Activated naive CD4-positive, alpha-beta T cell treated with anti-CD3 and anti-CD28 coated beads, Interleukin-2, amount 50 U/mL, for 72 hours (primary cell): ENCODE results near the gene PRAME. TPM values are rescaled to one million over a fixed set of nuclear protein-coding genes. Genes with fewer than 3 reads are reported as not detected.
A peak's percentile ranks its signal among the peaks of the same experiment; 100 is the strongest.

ENCODE experiments used
- ATAC-seq, 2 donors: fragments of 150-1000 bp; cut with Tn5 transposase; 2 replicates each; pipeline ENCODE4 v1.10.0; 2021; ENCODE audit warnings: mild to moderate bottlenecking in 2 of 2, moderate library complexity in 2 of 2
- DNase-seq, 2 donors: peaks; one replicate each; pipeline ENCODE4 v3.0.0; 2021 to 2022; ENCODE audit warnings: low spot score in 2 of 2
- H3K27ac Mint-ChIP-seq, 2 donors: one replicate each; pipeline ENCODE4 v1.8.0; 2022; ENCODE audit warnings: mild to moderate bottlenecking in 2 of 2, mixed read lengths in 2 of 2
- H3K36me3 Mint-ChIP-seq, 2 donors: one replicate each; pipeline ENCODE4 v1.8.0; 2022; ENCODE audit warnings: mixed read lengths in 2 of 2
- H3K9me3 Mint-ChIP-seq, 2 donors: one replicate each; pipeline ENCODE4 v1.8.0; 2022; ENCODE audit warnings: mixed read lengths in 2 of 2
- total RNA-seq, 2 donors: library from RNA; stranded (reverse); gene quantifications; one replicate each; pipeline ENCODE4 v1.2.3, GENCODE V29; 2022

Gene PRAME
- total RNA-seq, 2 donors from 2014 or later = 0.23 TPM; not detected in 1

- Mint-ChIP-seq H3K36me3 (no peaks in the 10 kb centered on the region), H3K27ac (no peak overlapping the region), H3K9me3 (no peaks in the 10 kb centered on the region)
- ATAC-seq (peak in 1 of 2 donors; percentile 30), DNase-seq (no peak)
Observed at GRCh38 chr22:22558071-22558971, 744 bp downstream of the PRAME start.

DNA sequence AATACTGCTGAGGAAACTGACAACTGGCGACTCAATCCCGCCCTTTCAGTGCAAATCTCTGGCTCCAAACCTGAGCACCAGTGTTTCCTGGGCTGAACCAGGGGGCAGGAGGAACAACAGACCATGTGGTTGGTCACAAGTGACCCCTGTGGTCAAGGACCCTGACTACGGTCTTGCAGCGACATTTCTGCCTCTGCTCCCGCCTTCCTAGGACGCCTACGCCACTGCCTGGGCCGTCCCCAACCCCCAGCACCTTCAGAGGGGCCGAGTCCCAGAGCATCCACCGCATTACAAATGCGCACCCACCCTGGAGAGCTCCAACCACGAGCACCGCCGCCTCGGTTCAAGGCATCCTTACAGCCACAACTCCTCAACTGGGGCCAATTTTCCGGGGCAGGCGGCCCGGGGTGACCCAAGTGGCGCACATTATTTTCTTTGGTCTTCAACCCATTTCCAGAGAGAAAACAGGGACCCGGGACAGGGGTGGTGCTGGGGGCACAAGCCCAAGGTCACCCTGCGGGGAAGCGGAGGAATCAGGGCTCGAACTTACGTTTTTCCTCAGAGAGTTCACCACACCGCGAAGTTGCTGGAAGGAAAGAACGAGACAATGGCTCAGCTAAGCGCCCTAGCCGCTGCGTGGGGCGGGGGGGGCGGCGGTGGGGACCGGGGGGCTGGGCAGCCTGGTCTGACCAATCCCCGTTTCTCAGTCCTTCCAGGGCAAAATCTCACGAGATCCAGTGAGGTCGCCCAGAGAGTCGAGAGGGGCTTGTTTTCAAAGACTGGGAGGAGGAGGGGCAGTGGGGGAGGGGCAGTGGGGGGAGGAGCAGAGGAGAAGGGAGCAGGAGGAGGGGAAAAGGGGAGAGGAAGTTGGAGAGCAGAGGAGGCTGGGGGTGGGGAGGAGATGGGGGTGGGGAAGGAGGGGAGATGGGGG lies 1.8 kb downstream of the PRAME start:
- no peak for ATAC-seq
- Mint-ChIP-seq H3K36me3 (no peaks in the 10 kb centered on the region), H3K9me3 (no peaks in the 10 kb centered on the region)

GRCh38 chr22:22556578-22556977 lies 2.5 kb downstream of the PRAME start:
- DNase-seq (no peak), ATAC-seq (no peak)
- H3K9me3 Mint-ChIP-seq = no peaks in the 10 kb centered on the region
- no peaks in the 10 kb centered on the region for H3K36me3 Mint-ChIP-seq
- H3K27ac Mint-ChIP-seq = peak overlapping the region in 1 of 2 donors; percentile 36

More for the DNA sequence above, 1.8 kb downstream of the PRAME start:
- DNase-seq = no peak
- peak overlapping the region in 1 of 2 donors; percentile 81 for H3K27ac Mint-ChIP-seq

DNA sequence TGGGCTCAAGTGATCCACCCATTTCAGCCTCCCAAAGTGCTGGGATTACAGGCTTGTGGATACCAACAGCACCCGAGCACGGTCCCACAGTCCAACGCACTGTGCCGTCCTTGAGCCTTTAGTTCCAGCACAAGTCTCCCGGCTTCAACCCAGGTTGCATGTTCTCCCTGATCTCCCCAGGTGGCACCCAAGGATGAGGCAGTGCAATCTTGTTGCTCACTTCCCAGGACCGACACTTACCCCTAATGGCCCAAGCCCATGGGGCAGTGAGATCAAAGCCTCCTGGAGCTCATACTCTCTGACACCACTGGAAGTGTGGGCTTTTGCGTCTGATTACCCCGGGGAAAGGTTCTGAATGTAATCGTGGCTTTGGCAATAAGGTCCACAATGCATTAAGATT lies 3.5 kb downstream of the PRAME start:
- no peak for ATAC-seq
- no peaks in the 10 kb centered on the region for H3K9me3 Mint-ChIP-seq
- peak overlapping the region in 1 of 2 donors; percentile 35 for H3K27ac Mint-ChIP-seq
- no peak for DNase-seq
- H3K36me3 Mint-ChIP-seq = no peaks in the 10 kb centered on the region

GRCh38 chr22:22554587-22555284 lies 4.3 kb downstream of the PRAME start:
- H3K9me3 Mint-ChIP-seq = no peaks in the 10 kb centered on the region
- DNase-seq = no peak
- no peak for ATAC-seq
- no peak overlapping the region for H3K27ac Mint-ChIP-seq
- no peaks in the 10 kb centered on the region for H3K36me3 Mint-ChIP-seq

- ATAC-seq (no peak), DNase-seq (no peak)
- Mint-ChIP-seq H3K36me3 (no peaks in the 10 kb centered on the region), H3K27ac (peak overlapping the region in 1 of 2 donors; percentile 1), H3K9me3 (no peaks in the 10 kb centered on the region)
Observed at GRCh38 chr22:22553735-22554586, 5.1 kb downstream of the PRAME start.

DNA sequence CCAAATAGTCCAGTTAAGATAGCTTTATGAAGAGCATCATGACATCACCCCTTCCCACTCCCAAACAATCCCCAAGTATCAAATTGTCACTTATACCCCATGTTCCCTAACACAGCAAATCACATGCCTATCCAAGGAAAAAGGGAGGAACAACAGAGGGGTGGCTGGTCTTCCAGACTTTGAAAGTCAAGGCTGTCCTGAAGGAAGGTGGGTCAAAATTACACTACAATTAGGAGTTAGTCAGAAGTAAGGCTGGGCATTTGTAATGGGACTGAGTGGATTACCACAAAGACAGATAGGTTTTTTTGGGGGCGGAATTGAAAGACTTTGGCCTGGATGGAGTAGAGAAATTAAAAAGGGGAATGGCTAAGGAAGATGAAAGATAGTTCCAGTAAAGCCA lies 5.9 kb downstream of the PRAME start:
- Mint-ChIP-seq H3K9me3 (no peaks in the 10 kb centered on the region), H3K36me3 (no peaks in the 10 kb centered on the region), H3K27ac (peak overlapping the region in 1 of 2 donors; percentile 1)
- ATAC-seq = no peak
- no peak for DNase-seq

- no peak for ATAC-seq
- Mint-ChIP-seq H3K9me3 (no peaks in the 10 kb centered on the region), H3K27ac (no peak overlapping the region), H3K36me3 (no peaks in the 10 kb centered on the region)
- no peak for DNase-seq
Observed at GRCh38 chr22:22552630-22553029, 6.4 kb downstream of the PRAME start.

DNA sequence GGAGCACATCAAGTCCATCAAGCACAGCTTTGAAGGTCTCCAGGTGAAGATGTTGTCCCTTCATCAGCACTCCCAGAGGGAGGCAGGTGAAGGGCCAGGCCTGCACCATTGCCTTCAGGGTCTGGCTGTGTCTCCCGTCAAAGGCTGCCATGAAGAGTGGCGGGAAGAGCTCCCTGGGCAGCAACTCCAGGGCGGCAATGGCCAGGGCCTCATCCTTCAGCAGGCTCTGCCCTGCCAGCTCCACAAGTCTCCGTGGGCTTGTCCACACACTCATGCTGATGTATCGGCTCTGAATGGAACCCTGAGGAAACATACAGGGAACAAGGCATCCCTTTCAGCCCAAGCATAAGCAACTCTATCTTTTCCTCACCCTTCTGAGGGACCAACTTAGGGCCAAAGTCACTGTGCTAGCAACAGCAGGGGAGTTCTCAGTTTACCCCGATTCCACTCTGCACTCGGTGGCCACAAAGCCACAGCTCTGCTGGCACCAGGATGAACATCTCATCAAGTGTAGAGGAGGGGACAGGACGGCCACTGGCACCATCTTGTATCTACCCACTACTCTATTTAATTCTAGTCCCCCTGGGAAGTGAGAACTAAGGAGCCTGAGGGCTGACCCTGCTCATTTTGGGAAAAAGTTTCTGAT lies 8.2 kb downstream of the PRAME start:
- H3K9me3 Mint-ChIP-seq = no peaks in the 10 kb centered on the region
- H3K36me3 Mint-ChIP-seq = no peaks in the 10 kb centered on the region
- ATAC-seq (no peak), DNase-seq (no peak)
- no peak overlapping the region for H3K27ac Mint-ChIP-seq

GRCh38 chr22:22548910-22549309 lies 10.2 kb downstream of the PRAME start:
- H3K27ac Mint-ChIP-seq = no peak overlapping the region
- ATAC-seq = no peak
- H3K36me3 Mint-ChIP-seq = no peaks in the 10 kb centered on the region
- no peaks in the 10 kb centered on the region for H3K9me3 Mint-ChIP-seq
- DNase-seq = no peak

- Mint-ChIP-seq H3K36me3 (no peaks in the 10 kb centered on the region), H3K27ac (no peak overlapping the region), H3K9me3 (no peaks in the 10 kb centered on the region)
- DNase-seq (no peak), ATAC-seq (no peak)
Observed at GRCh38 chr22:22548317-22548716, 10.7 kb downstream of the PRAME start.

DNA sequence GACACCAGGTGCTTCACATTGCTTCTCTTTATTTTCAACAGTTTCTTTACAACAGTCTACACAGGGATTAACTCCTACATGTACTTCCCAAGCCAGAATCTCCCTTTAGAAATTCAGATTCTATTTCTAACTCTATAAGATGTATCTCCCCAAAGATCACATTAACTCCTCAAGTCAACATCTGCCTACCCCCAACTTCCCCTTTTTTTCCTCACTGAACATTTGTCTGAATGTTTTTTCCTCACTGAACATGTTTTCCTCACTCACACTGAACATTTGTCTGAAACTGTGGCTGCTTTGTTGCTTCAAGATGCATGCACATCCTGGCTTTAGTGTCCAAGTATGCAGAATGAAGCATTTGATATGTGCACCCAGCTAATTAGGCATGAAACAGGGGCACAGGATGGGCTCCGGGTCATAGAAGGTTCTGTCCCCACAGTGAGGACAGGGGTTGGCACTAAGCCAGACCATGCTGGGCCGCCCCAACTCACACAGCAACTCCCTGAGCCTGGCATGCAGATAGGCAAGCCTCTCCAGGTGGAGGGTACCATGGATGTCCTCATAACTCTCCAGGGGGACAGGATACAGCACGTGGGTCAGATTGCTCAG lies 11.3 kb downstream of the PRAME start:
- ATAC-seq (no peak), DNase-seq (no peak)
- Mint-ChIP-seq H3K9me3 (no peaks in the 10 kb centered on the region), H3K36me3 (no peaks in the 10 kb centered on the region), H3K27ac (no peak overlapping the region)

DNA sequence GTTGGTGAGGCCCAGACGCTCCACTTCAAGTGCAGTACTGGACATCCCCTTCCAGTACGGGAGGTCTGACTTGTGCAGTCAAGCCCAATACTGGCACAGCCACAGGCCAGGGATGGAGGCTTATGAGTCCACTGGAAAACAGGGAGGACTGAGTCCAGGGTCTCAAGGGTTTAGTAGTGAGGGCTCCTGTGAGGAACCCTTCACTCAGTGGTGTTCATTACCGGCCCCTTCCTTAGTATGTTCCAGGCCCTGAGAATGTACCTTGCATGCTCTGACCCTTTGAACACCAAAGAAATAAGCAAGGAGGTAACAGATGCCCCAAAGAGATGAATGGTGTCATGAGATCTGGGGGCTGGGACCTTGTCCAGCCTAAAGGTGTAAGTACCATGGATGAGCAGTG lies 11.8 kb downstream of the PRAME start:
- H3K27ac Mint-ChIP-seq = no peak overlapping the region
- ATAC-seq (no peak), DNase-seq (no peak)
- no peaks in the 10 kb centered on the region for H3K9me3 Mint-ChIP-seq
- H3K36me3 Mint-ChIP-seq = no peaks in the 10 kb centered on the region

DNA sequence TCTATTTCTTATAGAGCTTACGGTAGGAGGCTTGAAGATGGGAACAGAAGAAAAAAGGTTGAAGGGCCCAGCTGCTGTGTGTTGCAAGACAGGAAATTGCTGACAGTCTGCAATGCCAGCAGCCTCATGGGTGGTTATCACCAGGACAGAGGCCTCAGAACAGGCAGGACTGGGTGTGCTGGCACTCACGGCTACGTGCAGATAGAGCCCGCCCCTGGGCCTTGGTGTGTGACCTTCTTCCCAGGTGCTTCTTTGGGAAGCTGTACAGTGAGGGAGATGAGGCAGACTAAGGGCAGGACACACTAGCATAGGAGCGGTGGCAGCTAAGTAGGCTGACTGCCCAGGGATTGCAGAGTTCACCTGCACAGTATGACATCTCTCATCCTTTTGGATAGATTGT lies 12.6 kb downstream of the PRAME start:
- Mint-ChIP-seq H3K9me3 (no peaks in the 10 kb centered on the region), H3K27ac (no peak overlapping the region), H3K36me3 (no peaks in the 10 kb centered on the region)
- DNase-seq (no peak), ATAC-seq (no peak)

- DNase-seq = no peak
- Mint-ChIP-seq H3K36me3 (no peaks in the 10 kb centered on the region), H3K27ac (no peak overlapping the region), H3K9me3 (no peaks in the 10 kb centered on the region)
- ATAC-seq = no peak
Observed at GRCh38 chr22:22545084-22545483, 14.0 kb downstream of the PRAME start.
